ENCODE data around the gene BACE2.

The BACE2 gene

GRCh38 chr21:41170442-41170841 lies 2.5 kb downstream of the BACE2 start:
- CTCF ChIA-PET: interaction anchor here (0.6 to 1.2 kb wide), 4 partner anchors 12 to 52 kb away, joined by 3 to 4 read pairs (median 3); no protein-coding TSS in a partner anchor
- POLR2A ChIA-PET (ENCODE audit: low non-redundant PET): no interaction called here
- TF ChIP-seq CTCF (conservative IDR thresholded peaks at IDR 0.05; ENCODE audit: low read depth): peak; percentile 34; the same call in 1 of the 2 replicates
- DNase-seq (ENCODE audit: low spot score): peak; percentile 44
- peak overlapping the region; percentile 53; the same call in 1 of the 2 replicates for H3K27ac ChIP-seq

- POLR2A ChIA-PET (ENCODE audit: low non-redundant PET): no interaction called here
- CTCF ChIA-PET: interaction anchor here (0.6 to 1.2 kb wide), 3 partner anchors 12 to 50 kb away, joined by 3 read pairs; no protein-coding TSS in a partner anchor
These were observed 3.1 kb downstream of the BACE2 start for GRCh38 chr21:41170859-41171609.

GRCh38 chr21:41175080-41175479 lies 7.1 kb downstream of the BACE2 start:
- no peak for TF ChIP-seq CTCF (conservative IDR thresholded peaks at IDR 0.05; ENCODE audit: low read depth)
- no peak for DNase-seq (ENCODE audit: low spot score)
- ChIA-PET CTCF (no interaction called here), POLR2A (ENCODE audit: low non-redundant PET) (no interaction called here)
- no peak overlapping the region for H3K27ac ChIP-seq

More at GRCh38 chr21:41170859-41171609, 3.1 kb downstream of the BACE2 start:
- DNase-seq (ENCODE audit: low spot score): peak; percentile 74
- no peak for TF ChIP-seq CTCF (conservative IDR thresholded peaks at IDR 0.05; ENCODE audit: low read depth)
- H3K27ac ChIP-seq: peak overlapping the region; percentile 53

- CTCF ChIA-PET: no interaction called here
- no peak overlapping the region for H3K27ac ChIP-seq
- no peak for DNase-seq (ENCODE audit: low spot score)
- TF ChIP-seq CTCF (conservative IDR thresholded peaks at IDR 0.05; ENCODE audit: low read depth): no peak
- POLR2A ChIA-PET (ENCODE audit: low non-redundant PET): no interaction called here
These were observed 8.9 kb downstream of the BACE2 start for GRCh38 chr21:41176846-41177245.

- H3K27ac ChIP-seq: no peak overlapping the region
- ChIA-PET POLR2A (ENCODE audit: low non-redundant PET) (no interaction called here), CTCF (no interaction called here)
- TF ChIP-seq CTCF (conservative IDR thresholded peaks at IDR 0.05; ENCODE audit: low read depth): no peak
- DNase-seq (ENCODE audit: low spot score): no peak
These were observed 12.8 kb downstream of the BACE2 start for GRCh38 chr21:41180752-41181151.

- no peak for TF ChIP-seq CTCF (conservative IDR thresholded peaks at IDR 0.05; ENCODE audit: low read depth)
- CTCF ChIA-PET: no interaction called here
- POLR2A ChIA-PET (ENCODE audit: low non-redundant PET): no interaction called here
These were observed 14.6 kb downstream of the BACE2 start for GRCh38 chr21:41182547-41182946.

More at GRCh38 chr21:41182547-41182946, 14.6 kb downstream of the BACE2 start:
- H3K27ac ChIP-seq: no peak overlapping the region
- DNase-seq (ENCODE audit: low spot score): no peak

Measured in RWPE1 (cell line).